GM18861 (cell line): ENCODE measurements around the gene AGAP3.
"Not testable (repeated sequence)": the region's sequence is repeated elsewhere in the genome, so short reads cannot be mapped to it uniquely, and the experiment has no call there.

Experiments
- ATAC-seq: cut with Tn5 transposase; IDR thresholded peaks from one replicate; pipeline ENCODE4 v1.9.1; 2021; ENCODE audit not compliant: unreplicated experiment

The AGAP3 gene

DNA sequence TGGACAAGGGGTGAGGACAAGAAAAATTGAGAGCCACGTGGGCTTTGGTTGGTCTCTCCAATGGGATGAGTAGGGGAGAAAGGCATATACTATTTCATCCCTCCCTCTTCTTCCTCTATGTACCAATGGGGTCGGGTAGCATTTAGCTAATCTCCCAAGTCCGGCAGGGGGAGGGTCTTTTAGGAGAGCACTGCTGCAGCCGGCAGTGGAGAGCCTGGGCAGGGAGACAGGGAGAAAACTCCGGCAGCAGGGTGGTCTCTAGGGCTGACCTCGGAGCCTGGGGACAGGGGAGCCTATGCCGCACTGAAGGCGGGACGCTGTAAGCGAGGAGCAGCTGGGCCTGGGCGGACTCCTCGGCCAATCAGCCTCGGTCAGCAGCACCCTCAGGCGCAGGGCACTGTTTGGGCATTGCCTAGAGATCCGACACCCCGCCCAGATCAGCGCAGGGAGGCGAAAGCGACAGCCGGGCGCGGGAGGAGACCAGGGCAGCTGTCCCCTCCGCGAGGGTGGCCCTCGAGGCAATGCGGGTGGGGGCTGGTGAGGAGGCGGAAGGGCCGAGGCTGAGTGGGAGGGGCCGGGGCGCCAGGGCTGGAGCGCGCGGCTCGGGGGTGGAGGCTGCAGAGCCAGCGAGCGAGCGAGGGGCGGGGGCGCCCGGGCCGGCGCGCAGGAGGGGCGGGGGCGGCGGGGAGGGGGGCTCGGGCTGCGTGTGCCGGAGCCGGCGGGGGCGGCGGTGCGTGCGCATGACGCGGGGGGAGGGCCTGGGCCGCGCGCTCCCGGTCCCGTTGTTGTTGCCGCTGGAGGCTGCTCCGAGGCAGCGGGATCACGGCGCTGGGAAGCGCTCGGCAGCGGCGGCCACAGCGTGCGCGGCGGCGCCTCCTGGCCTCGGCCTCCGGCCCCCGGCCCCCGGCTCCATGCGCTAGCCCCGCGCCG, at the start of gene AGAP3:
Gene AGAP3, plus strand, starts transcription at position 785 of the 930 bp plus-strand sequence. CDS start 267 bp downstream, outside the sequence.
- peak; percentile 29 for ATAC-seq

DNA sequence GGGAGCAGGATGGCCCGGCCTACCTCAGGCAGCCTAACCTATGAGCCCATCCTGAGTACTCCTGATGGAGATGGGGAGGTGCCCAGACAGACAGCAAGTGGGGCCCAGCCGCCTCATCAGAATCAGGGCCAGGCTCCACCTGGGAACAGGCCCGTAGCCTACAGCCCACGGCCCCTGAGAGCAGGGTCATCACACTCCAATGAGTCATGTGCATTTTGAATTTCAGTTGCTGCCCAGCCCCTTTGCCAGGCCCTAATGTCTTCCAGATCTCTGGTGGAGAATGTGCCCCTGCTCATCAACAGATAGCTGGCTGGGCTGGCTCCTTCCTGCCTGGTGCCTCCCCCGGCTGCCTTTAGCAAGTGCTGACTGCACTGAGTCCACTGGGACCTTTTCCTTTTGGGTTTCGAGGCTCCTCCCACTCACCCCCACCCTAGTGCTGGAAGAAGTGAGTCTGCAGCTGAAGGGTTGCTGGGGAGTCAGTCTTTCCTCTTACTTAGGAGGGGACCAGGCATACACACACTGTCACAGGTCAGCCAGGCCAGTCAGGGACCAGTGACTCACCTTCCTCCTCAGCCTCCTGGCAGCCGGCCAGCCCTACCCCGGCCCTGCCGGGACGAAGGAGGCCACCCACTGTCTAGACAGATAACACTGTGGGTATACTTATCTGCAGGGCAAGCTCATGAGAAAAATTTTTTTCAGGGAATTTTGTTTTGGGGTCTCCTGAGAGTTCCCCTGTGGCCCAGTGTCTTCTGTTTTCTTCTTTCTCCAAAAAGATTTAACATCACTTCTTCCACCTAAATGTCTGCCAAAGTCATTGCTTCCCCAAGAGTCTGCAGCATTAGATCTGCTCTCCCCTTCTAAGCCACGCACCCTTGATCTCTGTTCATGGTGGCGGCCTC, 47.1 kb upstream of the AGAP3 start:
- peak; percentile 65 for ATAC-seq

DNA sequence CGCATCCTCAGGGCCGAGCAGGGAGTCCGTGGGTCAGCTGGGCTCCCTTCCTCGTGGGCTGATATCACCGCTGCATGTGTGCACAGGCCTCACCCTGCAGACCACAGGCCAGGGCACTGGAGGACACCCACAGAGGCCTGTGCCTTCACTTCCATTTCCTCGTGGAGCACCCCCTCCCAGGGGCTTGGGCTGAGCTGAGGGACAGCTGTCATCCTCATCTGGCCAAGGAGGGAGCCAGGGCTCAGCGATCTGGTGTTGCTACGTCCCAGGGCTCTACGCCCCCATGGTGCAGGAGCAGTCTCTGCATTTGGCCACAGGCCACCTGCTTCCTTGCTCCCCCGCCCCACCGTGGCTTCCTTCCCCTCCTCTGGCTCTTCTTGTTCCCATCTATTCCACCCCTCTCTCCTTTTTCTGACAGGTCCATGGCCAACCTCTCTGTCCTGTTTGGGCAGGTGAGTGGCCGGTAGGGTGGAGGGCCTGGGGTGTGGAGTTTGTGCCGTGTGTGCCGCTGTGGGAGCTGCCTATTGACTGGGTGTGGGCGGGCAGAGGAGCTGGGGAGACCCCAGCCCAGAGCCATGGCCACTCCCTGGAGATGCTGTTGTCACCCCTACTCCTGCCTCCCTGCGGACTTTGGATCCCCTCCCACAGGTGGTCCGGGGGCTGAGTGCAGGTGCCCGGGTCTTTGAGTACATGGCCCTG, 46.3 kb upstream of the AGAP3 start:
- ATAC-seq = no peak

DNA sequence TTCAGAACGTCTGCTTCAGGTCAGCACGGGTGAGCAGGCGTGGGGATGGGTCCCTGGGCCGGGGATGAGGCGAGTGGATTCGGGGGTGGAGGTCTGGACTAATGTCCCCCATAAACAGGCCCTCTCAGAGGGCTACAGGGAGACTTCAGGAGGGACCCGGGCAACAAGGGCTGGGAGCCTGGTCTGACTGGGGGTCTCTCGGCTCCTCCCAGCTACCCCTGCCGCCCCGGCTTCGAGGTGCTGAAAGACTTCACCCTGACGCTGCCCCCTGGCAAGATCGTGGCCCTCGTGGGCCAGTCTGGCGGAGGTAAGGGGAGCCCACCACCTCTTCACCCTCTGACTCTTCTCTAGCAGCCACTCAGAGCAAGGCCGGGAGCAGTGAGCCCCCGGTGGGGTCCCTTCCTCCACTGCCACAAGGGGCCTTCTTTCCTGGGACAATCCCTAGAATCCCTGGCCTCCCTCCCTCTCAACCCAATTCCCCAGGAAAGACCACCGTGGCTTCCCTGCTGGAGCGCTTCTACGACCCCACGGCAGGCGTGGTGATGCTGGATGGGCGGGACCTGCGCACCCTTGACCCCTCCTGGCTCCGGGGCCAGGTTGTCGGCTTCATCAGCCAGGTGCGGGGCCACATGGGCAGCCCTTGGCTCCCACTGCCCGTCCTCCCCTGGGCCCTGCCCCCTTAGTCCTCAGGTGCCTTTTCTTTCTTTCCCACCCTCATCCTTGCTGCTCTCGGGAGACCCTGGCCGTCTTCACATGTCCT, 45.5 kb upstream of the AGAP3 start:
- ATAC-seq = no peak

DNA sequence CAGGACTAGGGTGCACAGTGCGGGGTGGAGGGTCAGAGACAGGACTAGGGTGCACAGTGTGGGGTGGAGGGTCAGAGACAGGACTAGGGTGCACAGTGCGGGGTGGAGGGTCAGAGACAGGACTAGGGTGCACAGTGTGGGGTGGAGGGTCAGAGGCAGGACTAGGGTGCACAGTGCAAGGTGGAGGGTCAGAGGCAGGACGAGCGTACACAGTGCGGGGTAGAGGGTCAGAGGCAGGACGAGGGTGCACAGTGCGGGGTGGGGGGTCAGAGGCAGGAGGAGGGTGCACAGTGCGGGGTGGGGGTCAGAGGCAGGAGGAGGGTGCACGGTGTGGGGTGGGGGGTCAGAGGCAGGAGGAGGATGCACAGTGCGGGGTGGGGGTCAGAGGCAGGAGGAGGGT, 42.8 kb upstream of the AGAP3 start:
- ATAC-seq = not testable (repeated sequence)

DNA sequence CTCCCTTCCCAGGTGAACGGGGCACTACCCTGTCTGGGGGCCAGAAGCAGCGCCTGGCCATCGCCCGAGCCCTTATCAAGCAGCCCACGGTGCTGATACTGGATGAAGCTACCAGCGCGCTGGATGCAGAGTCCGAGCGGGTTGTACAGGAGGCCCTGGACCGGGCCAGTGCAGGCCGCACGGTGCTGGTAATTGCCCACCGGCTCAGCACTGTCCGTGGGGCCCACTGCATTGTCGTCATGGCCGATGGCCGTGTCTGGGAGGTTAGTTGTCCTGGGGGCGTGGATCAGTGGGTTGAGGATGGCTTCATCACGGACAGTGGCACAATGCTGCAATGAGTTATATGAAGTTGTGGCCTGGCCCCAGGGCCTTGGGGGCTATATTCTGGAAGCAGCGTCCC, 42.3 kb upstream of the AGAP3 start:
- ATAC-seq = no peak

DNA sequence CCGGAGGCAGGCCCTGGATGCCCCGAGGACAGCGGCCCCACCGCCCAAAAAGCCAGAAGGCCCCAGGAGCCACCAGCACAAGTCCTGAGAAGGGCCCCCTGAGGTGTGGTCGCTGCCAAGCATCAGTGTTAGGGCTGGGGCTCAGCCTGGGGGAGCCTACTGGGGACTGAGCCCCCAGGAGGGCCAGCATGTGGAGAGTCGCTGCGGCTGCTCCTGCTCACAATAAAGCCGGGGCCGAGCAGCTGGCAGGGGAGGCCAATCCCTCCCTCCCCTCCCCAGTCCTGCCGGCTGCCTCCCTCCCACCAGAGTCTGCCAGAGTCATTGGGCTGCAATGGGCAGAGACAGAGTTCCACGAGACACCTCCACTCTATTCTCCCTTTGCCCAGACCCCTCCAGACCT, 41.0 kb upstream of the AGAP3 start:
- no peak for ATAC-seq

DNA sequence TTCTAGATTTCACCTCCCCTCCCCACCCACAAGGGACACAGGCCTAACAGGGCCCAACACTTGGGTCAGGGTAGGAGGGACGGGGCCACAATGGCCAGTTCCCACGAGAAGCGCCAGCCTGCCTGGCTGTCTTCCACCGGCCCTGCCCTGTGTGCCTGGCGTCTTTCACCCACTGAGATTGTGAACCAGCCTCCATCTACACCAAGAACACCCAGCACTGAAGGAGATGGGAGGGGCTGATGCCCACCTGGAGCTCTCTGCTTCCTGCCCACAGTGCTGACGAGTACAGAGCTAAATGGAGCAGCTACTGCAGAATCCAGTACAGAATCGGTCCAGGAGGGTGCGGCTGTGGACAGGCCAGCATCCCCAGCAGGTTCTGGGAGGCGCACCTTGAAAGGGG, 40.3 kb upstream of the AGAP3 start:
- no peak for ATAC-seq

DNA sequence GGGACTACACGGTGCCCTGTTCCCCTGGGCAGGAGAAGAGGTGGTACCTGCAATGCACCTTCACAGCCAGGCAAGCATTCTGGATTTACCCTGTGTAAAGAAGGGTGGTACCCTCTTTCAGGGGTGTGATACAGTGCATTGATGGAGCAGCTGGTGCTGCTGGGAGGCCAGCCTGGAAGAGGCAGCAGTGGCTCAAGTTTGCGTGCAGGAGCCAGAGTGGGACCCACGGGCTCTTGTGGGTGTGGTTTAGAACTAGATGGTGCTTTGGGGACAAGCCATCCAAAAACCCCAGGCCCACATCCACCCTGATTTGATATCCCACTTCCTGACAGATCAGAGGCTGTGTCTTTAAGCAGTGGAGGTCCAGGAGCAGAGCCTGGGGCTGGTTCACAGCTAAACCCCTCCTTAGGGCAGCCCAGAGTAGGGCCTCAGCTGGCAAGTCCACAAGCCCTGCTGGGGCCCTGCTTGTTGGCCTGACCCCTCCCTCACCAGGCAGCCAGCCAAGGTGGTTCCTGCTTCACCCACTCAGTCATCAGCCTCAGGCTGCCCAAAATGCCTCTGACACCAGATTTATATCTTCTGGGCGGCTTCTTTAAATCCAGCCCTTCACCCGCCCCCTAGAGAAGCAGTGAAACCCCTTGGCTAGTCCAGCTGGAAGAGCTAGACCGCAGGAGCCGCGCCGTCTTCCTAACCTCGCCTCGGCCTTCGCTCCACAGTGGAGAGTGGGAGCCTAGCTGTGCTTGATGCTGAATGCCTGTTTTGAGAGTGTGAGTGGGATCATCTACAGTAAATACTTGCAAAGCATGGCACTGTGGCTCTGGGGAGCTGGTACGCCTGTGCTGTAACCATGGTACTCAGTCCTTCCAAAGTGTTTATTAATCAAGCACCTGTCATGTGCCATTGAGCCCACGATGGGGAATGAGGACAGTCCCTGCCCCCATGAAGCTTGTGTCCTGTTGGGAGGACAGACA, 39.4 kb upstream of the AGAP3 start:
- no peak for ATAC-seq

DNA sequence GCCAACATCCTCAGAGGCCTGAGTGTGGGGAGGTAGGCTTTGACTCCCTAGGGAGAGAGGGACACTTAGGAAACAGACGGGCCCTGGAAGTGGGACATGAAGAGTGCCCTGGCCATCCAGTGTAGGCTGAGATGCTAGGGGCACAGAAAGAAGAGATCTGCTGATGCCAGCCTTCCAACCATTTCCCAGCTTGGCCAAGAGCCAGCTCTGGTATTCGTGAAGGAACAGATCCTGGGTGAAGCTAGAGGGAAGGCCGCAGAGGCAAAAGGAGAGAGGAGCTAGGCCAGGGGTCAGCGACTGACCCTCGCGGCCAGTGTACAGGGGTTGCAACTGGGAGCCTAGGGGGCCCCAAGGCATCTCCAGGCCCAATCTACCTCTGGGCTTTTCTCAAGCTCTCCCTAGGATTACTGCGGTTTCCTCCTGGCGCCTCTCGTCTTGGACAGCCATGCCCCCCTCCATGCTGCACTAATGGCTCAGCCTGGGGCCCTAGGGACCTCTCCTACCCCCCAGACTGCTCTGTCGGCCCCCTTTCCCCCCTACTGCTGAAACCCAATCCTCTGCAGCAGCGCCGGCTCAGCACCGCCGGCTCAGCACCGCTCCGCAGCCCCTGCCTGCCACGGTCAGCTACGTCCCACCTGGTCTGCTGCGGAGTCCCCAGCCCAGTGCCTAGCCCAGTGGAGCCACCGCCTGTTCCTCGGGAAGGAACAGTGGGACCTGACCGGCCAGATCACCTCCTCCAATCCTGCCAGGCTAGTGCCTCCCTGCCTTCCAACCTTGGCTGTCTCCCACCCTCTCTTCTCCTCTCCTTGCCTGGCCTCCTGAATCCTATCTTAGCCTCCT, 38.1 kb upstream of the AGAP3 start, which contains the start of gene ASIC3:
Gene ASIC3, plus strand, starts transcription at position 556 of the 840 bp plus-strand sequence. CDS start 355 bp downstream, outside the sequence.
- no peak for ATAC-seq

DNA sequence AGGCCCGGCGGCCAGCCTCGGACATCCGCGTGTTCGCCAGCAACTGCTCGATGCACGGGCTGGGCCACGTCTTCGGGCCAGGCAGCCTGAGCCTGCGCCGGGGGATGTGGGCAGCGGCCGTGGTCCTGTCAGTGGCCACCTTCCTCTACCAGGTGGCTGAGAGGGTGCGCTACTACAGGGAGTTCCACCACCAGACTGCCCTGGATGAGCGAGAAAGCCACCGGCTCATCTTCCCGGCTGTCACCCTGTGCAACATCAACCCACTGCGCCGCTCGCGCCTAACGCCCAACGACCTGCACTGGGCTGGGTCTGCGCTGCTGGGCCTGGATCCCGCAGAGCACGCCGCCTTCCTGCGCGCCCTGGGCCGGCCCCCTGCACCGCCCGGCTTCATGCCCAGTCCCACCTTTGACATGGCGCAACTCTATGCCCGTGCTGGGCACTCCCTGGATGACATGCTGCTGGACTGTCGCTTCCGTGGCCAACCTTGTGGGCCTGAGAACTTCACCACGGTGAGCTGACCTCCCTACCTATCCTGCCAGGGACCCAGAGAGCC, 37.3 kb upstream of the AGAP3 start:
- no peak for ATAC-seq

DNA sequence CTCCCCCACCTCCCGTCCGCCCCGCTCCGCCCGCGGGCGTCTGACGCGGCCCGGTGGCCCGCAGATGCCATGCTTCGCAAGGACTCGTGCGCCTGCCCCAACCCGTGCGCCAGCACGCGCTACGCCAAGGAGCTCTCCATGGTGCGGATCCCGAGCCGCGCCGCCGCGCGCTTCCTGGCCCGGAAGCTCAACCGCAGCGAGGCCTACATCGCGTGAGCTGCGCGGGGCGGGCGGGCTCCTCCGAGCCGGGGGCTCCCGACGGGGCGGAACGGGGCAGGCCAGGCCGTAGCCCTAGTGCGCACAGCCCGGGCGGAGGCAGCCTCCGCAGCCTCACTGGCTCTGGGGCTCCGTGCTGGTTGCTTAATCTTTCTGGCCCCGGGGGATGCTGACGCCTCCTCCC, 35.2 kb upstream of the AGAP3 start:
- no peak for ATAC-seq

DNA sequence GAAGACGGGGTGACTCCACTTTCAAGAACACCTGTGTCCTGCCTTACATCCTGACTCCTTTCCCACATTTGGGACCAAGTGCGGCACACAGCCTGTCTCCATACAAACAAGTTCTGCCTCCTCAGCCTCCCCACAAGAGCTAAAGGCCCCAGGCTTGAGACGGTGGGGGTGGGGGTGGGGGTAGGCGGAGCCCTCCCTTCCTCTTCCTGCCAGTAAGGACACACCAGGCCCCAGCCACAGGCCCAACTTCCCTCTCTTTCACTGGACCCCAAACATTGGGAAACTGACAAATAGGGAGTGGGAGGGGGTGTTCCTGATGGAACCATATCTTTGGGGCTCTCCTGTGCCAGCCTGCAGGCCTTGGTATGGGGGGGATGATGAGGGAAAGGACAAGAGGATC, 33.2 kb upstream of the AGAP3 start:
- no peak for ATAC-seq

DNA sequence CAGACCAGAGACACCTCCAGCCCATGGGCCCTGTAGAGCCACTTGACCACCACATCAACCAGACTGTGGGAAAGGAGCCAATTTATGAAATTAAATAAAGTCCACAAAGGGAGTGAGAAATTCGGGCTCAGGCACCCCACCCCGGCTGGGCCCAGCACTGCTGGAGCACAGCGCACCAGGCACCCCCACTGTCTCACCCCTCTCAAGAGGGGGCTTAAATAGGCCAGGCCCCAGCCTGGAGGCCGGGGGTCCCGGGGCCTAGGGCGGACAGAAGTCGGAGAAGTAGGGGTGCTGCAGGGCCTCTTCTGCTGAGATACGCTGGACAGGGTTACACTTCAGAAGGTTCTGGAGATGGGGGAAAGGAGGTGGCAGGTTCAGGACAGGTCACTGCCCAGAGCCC, 32.5 kb upstream of the AGAP3 start:
- ATAC-seq = no peak

DNA sequence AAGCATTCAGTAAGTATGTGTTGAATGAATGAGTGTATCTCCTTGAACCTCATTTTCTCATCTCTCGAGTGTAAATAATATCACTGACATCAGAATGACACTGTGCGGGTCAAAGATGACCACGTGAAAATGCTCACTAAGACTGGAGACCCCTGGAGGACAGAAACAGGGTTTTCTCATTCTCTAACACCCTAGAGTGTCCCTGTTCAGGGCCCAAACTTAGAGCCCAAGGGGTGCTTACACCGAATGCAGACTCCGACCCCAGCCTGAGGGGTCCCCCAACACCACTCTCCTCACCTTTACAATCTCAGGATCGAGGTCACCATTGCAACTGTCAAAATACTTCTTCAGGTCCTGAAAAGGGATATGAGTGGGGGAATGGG, 30.0 kb upstream of the AGAP3 start:
- ATAC-seq = no peak

DNA sequence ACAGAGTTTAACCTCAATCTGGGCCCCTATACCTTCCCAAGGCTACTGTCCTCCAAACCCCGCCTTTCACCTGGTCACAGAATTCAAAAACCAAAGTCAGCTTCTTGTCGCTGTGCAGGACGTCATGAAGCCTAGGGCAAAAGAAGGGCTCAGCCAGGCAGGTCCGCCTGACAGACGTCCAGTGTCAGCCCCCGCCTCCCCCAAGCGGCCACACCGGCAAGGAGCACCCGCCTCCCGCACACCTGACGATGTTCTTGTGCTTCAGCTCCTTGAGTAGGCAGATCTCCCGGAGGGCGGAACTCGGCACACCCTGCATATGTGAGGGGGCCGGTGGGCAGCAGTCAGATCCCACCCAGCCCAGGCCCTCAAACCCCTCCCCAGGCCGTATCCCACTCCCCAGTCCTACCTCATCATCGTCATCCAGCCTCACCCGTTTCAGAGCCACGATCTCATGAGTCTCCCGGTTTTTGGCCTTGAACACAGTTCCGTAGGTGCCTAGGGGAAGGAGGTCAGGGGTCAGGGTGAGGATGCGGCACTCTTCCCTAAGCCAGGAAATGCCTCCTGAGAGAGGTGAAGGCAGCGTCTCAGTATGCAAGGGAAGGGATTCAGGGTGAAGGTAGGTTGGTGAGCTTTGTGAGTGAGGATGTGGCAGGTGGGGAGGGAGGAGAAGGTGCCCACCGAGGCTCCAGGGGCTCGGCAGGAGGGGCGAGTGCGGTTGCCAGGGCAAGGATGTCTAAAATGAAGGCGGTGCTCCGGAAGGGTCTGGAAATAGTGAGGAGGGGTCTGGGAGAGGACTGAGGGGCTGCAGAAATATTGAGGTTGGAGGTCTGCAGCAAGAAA, 29.4 kb upstream of the AGAP3 start:
- no peak for ATAC-seq

DNA sequence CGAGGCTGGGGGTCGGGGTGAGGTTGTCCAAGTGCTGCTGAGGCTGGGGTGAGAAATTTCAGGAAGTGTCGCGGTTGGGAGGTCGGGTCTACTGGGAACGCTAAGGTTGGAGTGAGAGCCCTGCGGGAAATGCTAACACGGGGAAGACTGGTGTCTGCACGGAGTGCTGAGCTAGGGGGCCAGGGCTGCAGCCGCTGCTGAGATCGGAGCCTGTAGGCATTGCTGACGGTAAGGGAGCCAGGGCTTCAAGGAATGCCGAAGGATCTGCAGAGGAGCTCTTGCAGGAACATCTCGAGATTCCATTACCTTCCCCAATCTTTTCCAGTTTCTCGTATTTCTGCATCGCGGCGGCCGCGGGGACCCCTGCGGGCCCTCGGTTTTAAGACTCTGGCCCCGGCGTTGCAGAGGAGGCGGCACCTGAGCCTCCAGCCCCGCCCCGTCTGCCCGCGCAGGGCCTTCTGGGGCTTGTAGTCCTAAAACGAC, 28.7 kb upstream of the AGAP3 start, which contains the start of gene CDK5:
Gene CDK5, minus strand, starts transcription at position 392 of the 483 bp plus-strand sequence. Its CDS starts 49 bp downstream, at position 343.
- ATAC-seq = peak; percentile 2
